Measurements from ENCODE around the gene METTL25. TPM values are rescaled to one million over a fixed set of nuclear protein-coding genes. Genes with fewer than 3 reads are reported as not detected.

METTL25 gene
- total RNA-seq, 4 donors from 2014 or later, result 15.2 to 29.9 (median 22.0) TPM

DNA sequence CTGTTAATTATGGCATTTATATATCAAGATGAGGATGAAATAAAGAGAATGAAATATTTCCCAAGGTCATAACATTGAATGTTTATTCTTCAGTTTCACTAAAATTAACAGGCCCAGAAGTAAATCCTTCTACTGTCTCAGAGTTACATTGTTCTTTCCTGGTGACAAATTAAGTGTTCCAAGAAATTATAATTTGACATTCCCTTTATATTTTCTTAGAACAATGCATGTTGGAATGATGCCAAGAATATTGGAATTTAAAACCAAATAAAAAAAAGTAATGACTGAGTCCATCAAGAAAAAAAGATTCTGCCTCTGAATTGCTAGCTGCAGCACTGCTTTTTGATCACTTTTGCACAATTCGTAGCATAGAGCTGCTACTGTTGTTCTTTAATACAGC is 152.1 kb downstream of the METTL25 start:
- Histone ChIP-seq H3K9me3 (no peaks in the 10 kb centered on the region), H3K4me3 (no peak overlapping the region), H3K36me3 (no peaks in the 10 kb centered on the region), H3K4me1 (no peaks in the 10 kb centered on the region), H3K27me3 (no peaks in the 10 kb centered on the region), H3K27ac (replicated peaks in 1 of 4) (no peak overlapping the region)
- no peak for DNase-seq (ENCODE audit: extremely low spot score)
- TF ChIP-seq CTCF (IDR thresholded peaks at IDR 0.05), result no peak
- no peak for TF ChIP-seq EP300 (IDR thresholded peaks at IDR 0.05)
- TF ChIP-seq POLR2AphosphoS5 (IDR thresholded peaks at IDR 0.05), result no peak
- TF ChIP-seq POLR2A (IDR thresholded peaks at IDR 0.05; ENCODE audit: low read depth), result no peak
- intact Hi-C loops (cut with DNase I), result no loop called here
- 86% methylated on average over 1 of the region's 1 CpG for WGBS

- no peak for DNase-seq (ENCODE audit: extremely low spot score)
- no peak overlapping the region for H3K27ac ChIP-seq (replicated peaks in 1 of 4)
- intact Hi-C loops (cut with DNase I), result no loop called here
- 71% methylated on average over 1 of the region's 1 CpG for WGBS
- no peak for TF ChIP-seq CTCF (IDR thresholded peaks at IDR 0.05)
- no peak for TF ChIP-seq POLR2A (IDR thresholded peaks at IDR 0.05; ENCODE audit: low read depth)
- no peak for TF ChIP-seq POLR2AphosphoS5 (IDR thresholded peaks at IDR 0.05)
- TF ChIP-seq EP300 (IDR thresholded peaks at IDR 0.05), result no peak
- no peaks in the 10 kb centered on the region for H3K36me3 ChIP-seq
- H3K4me3 ChIP-seq, result no peak overlapping the region
- no peaks in the 10 kb centered on the region for H3K27me3 ChIP-seq
- H3K4me1 ChIP-seq, result no peaks in the 10 kb centered on the region
- H3K9me3 ChIP-seq, result no peaks in the 10 kb centered on the region
These were observed 156.6 kb downstream of the METTL25 start for GRCh38 chr12:82514880-82515279.

- Histone ChIP-seq H3K36me3 (no peaks in the 10 kb centered on the region), H3K27ac (replicated peaks in 1 of 4) (no peak overlapping the region), H3K4me3 (no peak overlapping the region), H3K4me1 (no peaks in the 10 kb centered on the region), H3K27me3 (no peaks in the 10 kb centered on the region), H3K9me3 (no peaks in the 10 kb centered on the region)
- WGBS, result 91% methylated on average over 2 of the region's 2 CpGs
- DNase-seq (ENCODE audit: extremely low spot score), result no peak
- intact Hi-C loops (cut with DNase I), result no loop called here
- TF ChIP-seq POLR2A (IDR thresholded peaks at IDR 0.05; ENCODE audit: low read depth) (no peak), POLR2AphosphoS5 (IDR thresholded peaks at IDR 0.05) (no peak), EP300 (IDR thresholded peaks at IDR 0.05) (no peak), CTCF (IDR thresholded peaks at IDR 0.05) (no peak)
These were observed 157.3 kb downstream of the METTL25 start for GRCh38 chr12:82515652-82516051.

- no peaks in the 10 kb centered on the region for H3K27me3 ChIP-seq
- no peak overlapping the region for H3K27ac ChIP-seq (replicated peaks in 1 of 4)
- no peaks in the 10 kb centered on the region for H3K4me1 ChIP-seq
- intact Hi-C loops (cut with DNase I), result no loop called here
- DNase-seq (ENCODE audit: extremely low spot score), result no peak
- no peaks in the 10 kb centered on the region for H3K9me3 ChIP-seq
- H3K4me3 ChIP-seq, result no peak overlapping the region
- no peak for TF ChIP-seq CTCF (IDR thresholded peaks at IDR 0.05)
- no peak for TF ChIP-seq POLR2A (IDR thresholded peaks at IDR 0.05; ENCODE audit: low read depth)
- TF ChIP-seq EP300 (IDR thresholded peaks at IDR 0.05), result no peak
- TF ChIP-seq POLR2AphosphoS5 (IDR thresholded peaks at IDR 0.05), result no peak
- no peaks in the 10 kb centered on the region for H3K36me3 ChIP-seq
These were observed 158.7 kb downstream of the METTL25 start for GRCh38 chr12:82517027-82517426.

DNA sequence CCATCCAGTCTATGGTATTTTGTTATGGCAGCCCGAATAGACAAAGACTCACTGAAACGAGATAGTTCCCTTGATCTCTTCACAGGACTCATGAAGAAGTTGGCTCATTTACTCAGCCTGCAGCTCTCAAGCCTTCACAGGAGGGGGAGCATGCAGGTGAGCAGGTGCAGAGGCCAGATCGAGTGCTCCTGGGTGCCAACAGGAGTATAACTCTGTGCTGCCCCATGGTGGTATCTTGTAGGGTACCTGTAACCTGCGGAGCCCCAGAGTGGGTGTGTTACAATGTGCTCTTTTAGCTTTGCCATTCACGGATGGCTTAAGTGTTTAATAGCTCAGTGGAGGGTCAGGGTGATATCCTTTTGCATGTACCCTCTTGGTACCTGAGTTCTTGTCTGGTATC is 159.5 kb downstream of the METTL25 start:
- no peaks in the 10 kb centered on the region for H3K36me3 ChIP-seq
- WGBS, result 94% methylated on average over 5 of the region's 5 CpGs
- TF ChIP-seq CTCF (IDR thresholded peaks at IDR 0.05) (no peak), POLR2A (IDR thresholded peaks at IDR 0.05; ENCODE audit: low read depth) (no peak), POLR2AphosphoS5 (IDR thresholded peaks at IDR 0.05) (no peak), EP300 (IDR thresholded peaks at IDR 0.05) (no peak)
- no peak overlapping the region for H3K4me3 ChIP-seq
- H3K27me3 ChIP-seq, result no peaks in the 10 kb centered on the region
- no peak overlapping the region for H3K27ac ChIP-seq (replicated peaks in 1 of 4)
- H3K9me3 ChIP-seq, result no peaks in the 10 kb centered on the region
- no peak for DNase-seq (ENCODE audit: extremely low spot score)
- H3K4me1 ChIP-seq, result no peaks in the 10 kb centered on the region
- intact Hi-C loops (cut with DNase I), result no loop called here
